C4-2B (cell line): ENCODE measurements around the gene NFIC.

Source experiments
- H3K27ac ChIP-seq: fragments of 450-650 bp; 2 replicates; pipeline ENCODE4 v1.5.1; 2017
- ZFX ChIP-seq: fragments of 450-650 bp; IDR thresholded peaks from 2 replicates; pipeline ENCODE4 v1.6.1; 2017
- TF ChIP-seq, protein P1 (sequence below): fragments of 450-650 bp; conservative IDR thresholded peaks from 2 replicates; pipeline ENCODE4 v1.5.1; 2017; ENCODE audit warnings: mild to moderate bottlenecking

The NFIC gene

DNA sequence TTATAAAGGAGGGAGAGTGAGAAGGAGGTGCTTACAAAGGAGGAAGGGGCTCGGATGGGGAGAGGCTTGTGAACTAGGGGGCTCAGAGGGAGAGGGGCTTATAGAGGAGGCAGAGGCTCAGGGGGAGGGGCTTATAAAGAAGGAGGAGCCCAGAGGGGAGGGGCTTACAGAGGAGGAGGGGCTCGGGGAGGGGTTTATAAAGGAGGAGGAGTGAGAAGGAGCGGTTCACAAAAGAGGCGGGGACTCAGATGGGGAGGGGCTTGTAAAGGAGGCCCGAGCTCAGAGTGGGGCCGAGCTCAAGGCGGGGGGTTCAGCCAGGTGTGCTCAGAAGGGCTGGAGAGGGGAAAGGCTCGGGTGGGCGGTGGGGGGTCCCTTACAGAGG is 113.4 kb downstream of the NFIC start:
- TF ChIP-seq, protein P1, sequence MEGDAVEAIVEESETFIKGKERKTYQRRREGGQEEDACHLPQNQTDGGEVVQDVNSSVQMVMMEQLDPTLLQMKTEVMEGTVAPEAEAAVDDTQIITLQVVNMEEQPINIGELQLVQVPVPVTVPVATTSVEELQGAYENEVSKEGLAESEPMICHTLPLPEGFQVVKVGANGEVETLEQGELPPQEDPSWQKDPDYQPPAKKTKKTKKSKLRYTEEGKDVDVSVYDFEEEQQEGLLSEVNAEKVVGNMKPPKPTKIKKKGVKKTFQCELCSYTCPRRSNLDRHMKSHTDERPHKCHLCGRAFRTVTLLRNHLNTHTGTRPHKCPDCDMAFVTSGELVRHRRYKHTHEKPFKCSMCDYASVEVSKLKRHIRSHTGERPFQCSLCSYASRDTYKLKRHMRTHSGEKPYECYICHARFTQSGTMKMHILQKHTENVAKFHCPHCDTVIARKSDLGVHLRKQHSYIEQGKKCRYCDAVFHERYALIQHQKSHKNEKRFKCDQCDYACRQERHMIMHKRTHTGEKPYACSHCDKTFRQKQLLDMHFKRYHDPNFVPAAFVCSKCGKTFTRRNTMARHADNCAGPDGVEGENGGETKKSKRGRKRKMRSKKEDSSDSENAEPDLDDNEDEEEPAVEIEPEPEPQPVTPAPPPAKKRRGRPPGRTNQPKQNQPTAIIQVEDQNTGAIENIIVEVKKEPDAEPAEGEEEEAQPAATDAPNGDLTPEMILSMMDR: no peak
- TF ChIP-seq ZFX: no peak
- no peak overlapping the region for H3K27ac ChIP-seq

DNA sequence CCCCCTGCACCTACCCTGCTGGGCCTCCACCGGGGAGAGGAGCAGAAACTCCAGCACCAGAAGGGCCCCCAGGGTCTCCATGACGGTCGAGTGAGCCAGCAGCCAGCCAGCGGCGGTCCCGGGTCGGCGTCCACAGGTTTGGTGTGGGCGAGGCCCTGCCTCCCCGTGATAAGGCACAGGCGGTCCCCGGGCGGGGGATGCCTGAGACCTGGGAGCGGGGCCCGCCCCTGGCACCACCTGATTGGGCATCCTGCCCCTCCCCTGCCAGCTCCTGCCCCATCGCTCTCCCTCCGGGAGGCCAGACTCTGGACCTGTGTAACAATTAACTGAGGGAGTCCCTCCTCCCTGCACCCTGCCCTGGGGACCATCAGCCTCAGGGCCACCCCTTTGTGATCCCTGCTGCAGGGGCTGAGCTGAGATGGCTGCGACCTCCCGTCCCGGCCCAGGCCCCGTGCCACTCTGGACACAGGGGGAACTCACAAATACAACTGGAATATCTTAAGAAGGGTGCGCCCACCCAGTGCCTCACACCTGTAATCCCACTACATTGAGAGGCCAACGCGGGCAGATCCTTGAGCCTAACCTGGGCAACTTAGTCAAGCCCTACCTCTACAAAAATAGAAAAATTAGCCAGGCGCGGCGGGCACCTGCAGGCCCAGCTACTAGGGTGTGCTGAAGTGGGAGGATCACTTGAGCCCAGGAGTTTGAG is 114.2 kb downstream of the NFIC start, which contains the start of gene SMIM24:
Gene SMIM24 (minus strand): TSS at position 143 of the 709 bp plus-strand sequence. CDS start 62 bp downstream, at position 81.
- no peak within 1 kb of the TSS for H3K27ac ChIP-seq

DNA sequence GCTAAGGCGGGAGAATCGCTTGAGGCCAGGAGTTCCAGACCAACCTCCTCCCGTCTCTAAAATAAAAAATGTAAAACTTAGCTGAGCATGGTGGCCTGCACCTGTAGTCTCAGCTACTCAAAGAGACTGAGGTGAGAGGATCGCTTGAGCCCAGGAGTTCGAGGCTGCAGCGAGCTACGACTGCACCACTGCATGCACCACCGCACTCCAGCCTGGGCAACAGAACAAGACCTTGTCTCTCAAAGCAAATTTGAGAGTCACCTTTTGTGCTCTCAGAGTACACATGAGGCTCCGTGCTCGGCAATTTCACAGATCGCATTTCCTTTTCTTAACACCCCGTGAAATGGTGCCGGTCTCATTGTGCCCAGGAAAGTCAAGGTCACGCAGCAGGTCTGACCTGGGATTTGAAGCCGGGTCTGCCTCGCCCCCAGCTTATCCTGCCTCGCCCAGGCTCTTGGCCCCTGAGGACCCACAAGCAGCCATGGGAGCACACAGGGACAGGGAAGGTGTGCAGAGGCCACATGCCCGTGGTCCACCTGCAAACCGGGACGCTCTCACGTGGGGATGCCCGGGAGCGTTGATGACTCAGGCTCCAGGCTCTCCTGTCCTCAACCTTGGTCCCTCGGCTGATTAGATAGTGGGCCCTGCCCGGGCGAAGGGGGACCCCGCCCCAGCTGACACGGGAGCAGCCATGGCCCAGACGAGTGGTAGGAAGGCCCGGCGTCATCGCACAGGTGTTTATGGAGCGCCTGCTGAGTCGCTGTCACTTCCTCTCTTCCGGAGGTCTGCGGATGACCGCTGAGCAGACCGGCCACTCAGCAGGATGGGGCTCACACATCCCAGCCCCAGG is 115.1 kb downstream of the NFIC start:
- TF ChIP-seq ZFX: no peak
- TF ChIP-seq, protein P1: no peak
- H3K27ac ChIP-seq: no peak overlapping the region

More for the DNA sequence above, 114.2 kb downstream of the NFIC start, which contains the start of gene SMIM24:
- TF ChIP-seq ZFX: no peak
- TF ChIP-seq, protein P1: no peak

DNA sequence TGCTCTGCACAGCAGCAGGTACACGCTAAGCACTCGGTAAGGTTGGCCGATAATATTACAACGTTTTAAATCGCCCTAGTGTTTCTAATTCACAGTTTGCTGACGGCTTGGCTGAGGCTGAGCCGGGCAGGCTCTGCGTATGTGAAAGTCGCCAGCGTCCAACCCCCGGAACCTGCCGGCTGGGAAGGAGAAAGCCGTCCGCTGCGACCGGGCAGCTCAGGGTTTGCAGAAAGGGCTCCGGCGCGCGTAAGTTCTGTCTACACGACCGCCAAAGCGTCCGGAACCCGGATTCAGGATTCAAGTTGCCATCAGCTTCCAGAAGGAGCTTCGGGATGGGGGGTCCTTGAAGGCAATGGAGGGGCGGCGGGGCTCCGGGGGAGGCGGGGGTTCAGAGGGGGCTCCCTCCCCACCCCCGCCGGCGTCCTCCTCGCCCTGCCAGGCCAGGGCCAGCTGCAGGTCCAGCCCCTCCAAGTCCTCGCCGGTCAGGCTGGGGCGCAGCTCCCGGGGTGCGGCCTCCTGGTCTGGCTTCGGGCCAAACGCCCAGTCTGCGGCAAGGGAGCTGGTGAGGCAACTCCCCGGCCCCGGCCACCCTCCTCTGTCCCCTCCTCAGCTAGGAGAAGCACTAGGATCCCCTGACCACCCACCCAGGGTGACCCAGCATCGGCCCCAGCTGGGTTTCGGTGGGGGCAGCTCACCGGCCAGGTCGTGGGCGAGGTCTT is 116.3 kb downstream of the NFIC start:
- H3K27ac ChIP-seq: no peak overlapping the region
- TF ChIP-seq, protein P1: no peak
- no peak for TF ChIP-seq ZFX

DNA sequence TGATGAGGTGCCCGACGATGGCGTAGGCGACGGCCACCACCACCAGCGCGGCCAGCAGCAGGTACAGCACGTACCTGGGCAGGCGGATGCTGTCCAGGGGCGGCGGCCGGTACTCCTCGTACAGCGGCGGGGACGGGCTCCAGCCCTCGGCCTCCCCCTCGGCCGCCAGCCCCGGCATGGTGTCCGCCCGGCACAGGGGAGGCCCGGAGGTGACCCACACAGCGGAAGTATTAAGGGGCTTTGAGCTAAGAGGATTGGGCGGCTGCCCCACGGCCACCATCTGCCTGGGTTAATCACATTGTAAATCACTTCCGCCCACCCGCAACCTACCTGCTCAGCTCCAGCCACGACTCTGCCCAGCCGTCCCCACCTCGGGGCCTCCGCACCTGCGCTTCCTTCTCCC is 116.8 kb downstream of the NFIC start, which contains the start of gene SMIM44:
Gene SMIM44 (minus strand): TSS at position 216 of the 403 bp plus-strand sequence. CDS start 38 bp downstream, at position 178.
- no peak within 1 kb of the TSS for H3K27ac ChIP-seq
- TF ChIP-seq, protein P1: no peak
- TF ChIP-seq ZFX: no peak

DNA sequence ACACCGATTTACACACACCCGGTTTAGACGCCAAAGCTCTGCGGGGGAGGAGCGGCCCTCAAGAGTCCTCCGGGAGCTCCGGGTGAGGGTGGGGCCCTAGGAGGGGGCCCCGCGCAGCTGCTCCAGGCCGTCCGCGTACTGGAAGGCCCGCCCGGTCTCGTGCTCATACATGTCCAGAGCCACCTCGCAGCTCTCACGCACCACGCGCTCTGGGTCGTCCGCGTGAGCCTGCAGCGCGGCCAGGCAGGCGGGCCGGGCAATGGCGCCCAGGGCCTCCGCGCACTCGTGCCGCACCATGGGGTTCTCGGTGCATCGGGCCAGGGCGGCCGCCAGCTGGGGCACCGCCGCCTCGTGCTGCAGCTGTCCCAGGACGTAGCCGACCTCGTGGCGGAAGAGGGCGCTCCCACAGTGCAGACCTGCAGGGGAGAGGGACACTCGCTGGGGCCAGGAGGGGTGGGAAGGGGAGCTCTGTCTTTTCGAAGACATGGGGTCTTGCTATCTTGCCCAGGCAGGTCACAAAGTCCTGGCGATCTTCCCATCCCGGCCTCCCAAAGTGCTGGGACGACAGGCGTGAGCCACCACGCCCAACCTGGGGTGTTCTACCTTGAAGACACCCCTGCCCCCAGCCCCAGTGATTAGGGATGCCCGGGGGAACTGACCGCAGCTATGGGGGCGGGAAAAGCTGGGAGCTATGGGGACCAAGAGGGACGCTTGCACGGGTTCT is 125.2 kb downstream of the NFIC start:
- H3K27ac ChIP-seq: no peak overlapping the region
- TF ChIP-seq ZFX: no peak
- TF ChIP-seq, protein P1: no peak
